ENCODE measurements around the gene TRPM1.

DNA sequence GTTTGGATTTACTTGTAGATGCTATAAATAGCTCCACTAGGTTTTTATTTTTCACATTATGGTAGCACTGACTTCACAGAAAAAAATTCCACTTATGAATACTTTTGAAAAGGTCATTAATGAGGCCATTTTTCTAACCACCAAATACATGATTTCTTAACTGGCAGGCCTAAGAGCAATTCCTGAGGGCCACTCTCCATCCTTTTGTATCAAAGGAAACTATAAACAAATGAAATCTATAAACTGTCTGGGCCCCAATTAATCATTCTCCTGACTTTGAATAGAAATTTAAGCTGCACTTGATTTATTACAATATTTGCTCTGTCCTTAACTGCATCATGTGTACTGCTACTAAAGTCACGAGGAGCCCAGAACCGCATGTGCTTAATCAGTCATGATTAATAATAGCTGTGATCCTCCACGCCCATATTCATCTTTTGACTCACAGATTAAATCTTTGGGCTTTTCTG is 85.0 kb downstream of the TRPM1 start:
- TF ChIP-seq, protein P1, sequence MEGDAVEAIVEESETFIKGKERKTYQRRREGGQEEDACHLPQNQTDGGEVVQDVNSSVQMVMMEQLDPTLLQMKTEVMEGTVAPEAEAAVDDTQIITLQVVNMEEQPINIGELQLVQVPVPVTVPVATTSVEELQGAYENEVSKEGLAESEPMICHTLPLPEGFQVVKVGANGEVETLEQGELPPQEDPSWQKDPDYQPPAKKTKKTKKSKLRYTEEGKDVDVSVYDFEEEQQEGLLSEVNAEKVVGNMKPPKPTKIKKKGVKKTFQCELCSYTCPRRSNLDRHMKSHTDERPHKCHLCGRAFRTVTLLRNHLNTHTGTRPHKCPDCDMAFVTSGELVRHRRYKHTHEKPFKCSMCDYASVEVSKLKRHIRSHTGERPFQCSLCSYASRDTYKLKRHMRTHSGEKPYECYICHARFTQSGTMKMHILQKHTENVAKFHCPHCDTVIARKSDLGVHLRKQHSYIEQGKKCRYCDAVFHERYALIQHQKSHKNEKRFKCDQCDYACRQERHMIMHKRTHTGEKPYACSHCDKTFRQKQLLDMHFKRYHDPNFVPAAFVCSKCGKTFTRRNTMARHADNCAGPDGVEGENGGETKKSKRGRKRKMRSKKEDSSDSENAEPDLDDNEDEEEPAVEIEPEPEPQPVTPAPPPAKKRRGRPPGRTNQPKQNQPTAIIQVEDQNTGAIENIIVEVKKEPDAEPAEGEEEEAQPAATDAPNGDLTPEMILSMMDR (IDR thresholded peaks at IDR 0.05) = no peak
- no peak for TF ChIP-seq POLR2AphosphoS5 (IDR thresholded peaks at IDR 0.05)
- no peak for TF ChIP-seq POLR2A (IDR thresholded peaks at IDR 0.05)
